Neuronal stem cell (in vitro differentiated cells): ENCODE results near the gene SHROOM4.

Experiments used
- DNase-seq: peaks from one replicate; pipeline ENCODE4 v3.0.0-alpha.2; 2013; ENCODE audit warnings: low spot score
- H2AFZ ChIP-seq: one replicate; pipeline ENCODE4 v1.6.1; 2013; ENCODE audit warnings: mild to moderate bottlenecking, low read length, inconsistent platforms
- H2AK5ac ChIP-seq: 2 replicates; pipeline ENCODE4 v1.6.1; 2013; ENCODE audit warnings: low read depth, mild to moderate bottlenecking, inconsistent platforms, low read length, moderate library complexity, mixed read lengths
- H2BK120ac ChIP-seq: 2 replicates; pipeline ENCODE4 v1.6.1; 2013; ENCODE audit warnings: low read depth, mild to moderate bottlenecking, inconsistent platforms, low read length, moderate library complexity, mixed read lengths
- H2BK12ac ChIP-seq: one replicate; pipeline ENCODE4 v1.6.1; 2013; ENCODE audit warnings: low read length, inconsistent platforms
- H2BK15ac ChIP-seq: 2 replicates; pipeline ENCODE4 v1.6.1; 2013; ENCODE audit warnings: mild to moderate bottlenecking, low read length, inconsistent platforms, mixed read lengths
- H2BK5ac ChIP-seq: one replicate; pipeline ENCODE4 v1.6.1; 2013; ENCODE audit warnings: inconsistent platforms, mild to moderate bottlenecking, low read length, moderate library complexity
- H3K14ac ChIP-seq: one replicate; pipeline ENCODE4 v1.6.1; 2013; ENCODE audit warnings: low read length, inconsistent platforms
- H3K18ac ChIP-seq: 2 replicates; pipeline ENCODE4 v1.6.1; 2013; ENCODE audit warnings: low read length, inconsistent platforms
- H3K23ac ChIP-seq: 2 replicates; pipeline ENCODE4 v1.6.1; 2013; ENCODE audit warnings: low read depth, mild to moderate bottlenecking, mixed read lengths, low read length, inconsistent platforms; ENCODE audit not compliant: poor library complexity
- H3K27ac ChIP-seq: replicated peaks from 3 replicates; pipeline ENCODE4 v1.5.1; 2013; ENCODE audit warnings: low read length, inconsistent platforms
- H3K27me3 ChIP-seq, 3 experiments: 2 replicates each; pipeline ENCODE4 v1.6.1; 2013; ENCODE audit warnings: low read length in 3 of 3, mild to moderate bottlenecking in 2 of 3, inconsistent platforms in 1 of 3, low read depth in 1 of 3, mixed read lengths in 1 of 3, moderate library complexity in 1 of 3; ENCODE audit not compliant: control insufficient read depth in 3 of 3, insufficient read depth in 3 of 3
- H3K36me3 ChIP-seq, 2 donors: replicated peaks in 1 of 2; 2 replicates each; pipeline ENCODE4 v1.6.1; 2013; ENCODE audit warnings: low read length in 2 of 2; ENCODE audit not compliant: control insufficient read depth in 2 of 2, insufficient read depth in 2 of 2
- H3K4ac ChIP-seq: 2 replicates; pipeline ENCODE4 v1.6.1; 2013; ENCODE audit warnings: inconsistent platforms, mild to moderate bottlenecking, low read length, moderate library complexity
- H3K4me1 ChIP-seq, 2 donors: 1 replicate in 1 of 2; 2 replicates in 1 of 2; pipeline ENCODE4 v1.6.1; 2013; ENCODE audit warnings: low read length in 2 of 2, low read depth in 1 of 2; ENCODE audit not compliant: control insufficient read depth in 2 of 2, insufficient read depth in 1 of 2
- H3K4me2 ChIP-seq: one replicate; pipeline ENCODE4 v1.6.1; 2013; ENCODE audit warnings: mild to moderate bottlenecking, low read length, inconsistent platforms; ENCODE audit not compliant: insufficient read depth, poor library complexity, severe bottlenecking
- H3K4me3 ChIP-seq, 2 donors: 2 replicates each; pipeline ENCODE4 v1.5.1; 2013; ENCODE audit warnings: low read length in 2 of 2, mild to moderate bottlenecking in 2 of 2, inconsistent platforms in 1 of 2, moderate library complexity in 1 of 2
- H3K79me1 ChIP-seq: one replicate; pipeline ENCODE4 v1.6.1; 2013; ENCODE audit warnings: low read depth, mild to moderate bottlenecking, inconsistent platforms, low read length, moderate library complexity
- H3K9ac ChIP-seq: one replicate; pipeline ENCODE4 v1.6.1; 2013; ENCODE audit warnings: mild to moderate bottlenecking, low read depth, low read length, inconsistent platforms; ENCODE audit not compliant: poor library complexity
- H3K9me3 ChIP-seq, 2 donors: replicated peaks in 1 of 2; 2 replicates each; pipeline versions ENCODE3 to v1.6.1; 2013; ENCODE audit warnings: low read length in 2 of 2, mild to moderate bottlenecking in 2 of 2, inconsistent platforms in 1 of 2, low read depth in 1 of 2, mixed read lengths in 1 of 2, moderate library complexity in 1 of 2; ENCODE audit not compliant: control insufficient read depth in 2 of 2, insufficient read depth in 1 of 2
- H4K8ac ChIP-seq: one replicate; pipeline ENCODE4 v1.6.1; 2013; ENCODE audit warnings: low read depth, mild to moderate bottlenecking, inconsistent platforms, low read length, moderate library complexity
- H4K91ac ChIP-seq: one replicate; pipeline ENCODE4 v1.6.1; 2013; ENCODE audit warnings: low read length, low read depth, mild to moderate bottlenecking, inconsistent platforms; ENCODE audit not compliant: poor library complexity
- WGBS, 2 donors: extraction: QIAGEN DNeasy Blood & Tissue Kit; methylation state at CpG; one replicate each; pipeline ENCODE4 v1.1.7; 2013; ENCODE audit warnings: missing lambda C conversion rate in 2 of 2, mixed read lengths in 1 of 2; ENCODE audit not compliant: insufficient read length in 2 of 2, insufficient replicate concordance in 1 of 2; ENCODE audit errors: extremely low coverage in 2 of 2; 5-methylcytosine and 5-hydroxymethylcytosine counted together

SHROOM4 gene

DNA sequence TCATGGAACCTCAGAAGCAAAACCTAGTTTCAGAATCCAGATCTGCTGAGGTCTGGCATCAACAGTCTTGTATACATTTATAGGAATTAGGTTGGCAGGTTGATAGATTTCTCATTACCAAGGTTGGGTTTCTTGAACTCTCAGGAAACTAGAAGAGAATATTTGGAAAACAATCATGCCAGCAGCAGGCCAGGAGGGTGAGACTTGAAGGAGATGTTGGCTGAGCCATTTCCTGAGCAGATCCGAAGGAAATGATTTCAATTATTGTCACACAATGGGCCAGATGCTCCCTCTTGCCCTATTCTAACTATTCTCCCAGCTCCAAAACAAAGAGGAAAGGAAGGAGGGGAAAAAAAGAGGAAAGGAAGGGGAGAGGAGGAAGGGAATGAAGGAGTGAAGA is 45.2 kb downstream of the SHROOM4 start:
- Histone ChIP-seq H4K91ac (no peak overlapping the region), H3K27ac (no peak overlapping the region), H3K18ac (no peak overlapping the region), H2BK5ac (no peak overlapping the region), H3K79me1 (no peaks in the 10 kb centered on the region), H3K4me1 (no peaks in the 10 kb centered on the region), H3K14ac (no peak overlapping the region), H3K9ac (no peak overlapping the region), H3K27me3 (no peaks in the 10 kb centered on the region), H2AK5ac (no peak overlapping the region), H3K9me3 (no peaks in the 10 kb centered on the region), H3K36me3 (no peaks in the 10 kb centered on the region), H4K8ac (no peak overlapping the region), H3K4me2 (no peak overlapping the region), H2AFZ (no peak overlapping the region), H3K23ac (no peak overlapping the region), H3K4me3 (no peak overlapping the region), H2BK120ac (no peak overlapping the region), H2BK15ac (no peak overlapping the region), H2BK12ac (no peak overlapping the region), H3K4ac (no peak overlapping the region)
- WGBS, 2 donors = no CpG with 5 or more reads among the region's 1 CpG
- DNase-seq = no peak

DNA sequence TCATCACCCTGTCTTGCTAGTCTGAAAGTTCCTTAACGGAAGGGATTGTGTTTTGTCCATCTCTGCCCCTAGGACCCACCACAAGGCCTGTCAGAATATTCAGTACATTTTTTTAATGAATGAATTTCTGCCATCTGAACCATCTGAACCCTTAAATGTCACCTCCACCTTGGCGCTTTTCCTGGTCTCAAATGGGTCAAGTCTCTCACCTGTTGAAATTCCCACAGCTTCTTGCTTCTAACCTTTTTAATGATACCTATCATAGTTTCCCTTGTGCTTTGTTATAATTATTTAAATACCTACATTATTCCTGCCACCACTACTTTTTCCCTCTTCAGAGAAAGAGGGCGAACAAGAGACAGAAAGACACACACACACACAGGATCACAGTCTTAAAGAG is 48.0 kb downstream of the SHROOM4 start:
- H3K4me2 ChIP-seq = no peak overlapping the region
- no peak overlapping the region for H4K91ac ChIP-seq
- no peak overlapping the region for H3K9ac ChIP-seq
- H2BK12ac ChIP-seq = no peak overlapping the region
- no peak overlapping the region for H3K4ac ChIP-seq
- no peak overlapping the region for H3K4me3 ChIP-seq
- no peak for DNase-seq
- H3K23ac ChIP-seq = no peak overlapping the region
- H3K14ac ChIP-seq = no peak overlapping the region
- no peaks in the 10 kb centered on the region for H3K36me3 ChIP-seq
- H4K8ac ChIP-seq = no peak overlapping the region
- H2AFZ ChIP-seq = no peak overlapping the region
- WGBS, 2 donors = no CpG with 5 or more reads among the region's 3 CpGs
- H2BK15ac ChIP-seq = no peak overlapping the region
- H3K27me3 ChIP-seq = no peaks in the 10 kb centered on the region
- H3K4me1 ChIP-seq = no peaks in the 10 kb centered on the region
- no peak overlapping the region for H2AK5ac ChIP-seq
- H3K27ac ChIP-seq = no peak overlapping the region
- H3K18ac ChIP-seq = no peak overlapping the region
- H2BK120ac ChIP-seq = no peak overlapping the region
- H3K79me1 ChIP-seq = no peaks in the 10 kb centered on the region
- no peaks in the 10 kb centered on the region for H3K9me3 ChIP-seq
- H2BK5ac ChIP-seq = no peak overlapping the region

DNA sequence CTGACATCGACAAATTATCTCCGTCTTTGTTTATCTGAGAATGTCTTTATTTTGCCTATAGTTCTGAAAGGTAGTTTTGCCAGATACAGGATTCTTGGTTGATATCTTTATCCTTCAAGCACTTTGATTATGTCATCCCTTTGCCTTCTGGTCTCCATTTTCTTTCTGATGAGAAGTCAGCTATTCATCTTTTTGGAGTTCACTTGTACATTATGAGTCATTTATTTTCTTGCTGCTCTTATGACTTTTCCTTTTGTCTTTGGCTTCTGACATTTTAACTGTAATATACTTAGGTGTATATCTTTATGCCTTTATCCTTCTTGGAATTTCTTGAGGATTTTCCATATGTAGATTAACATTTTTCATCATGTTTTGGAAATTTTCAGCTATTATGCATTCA is 51.4 kb downstream of the SHROOM4 start:
- H2BK15ac ChIP-seq = no peak overlapping the region
- H2BK5ac ChIP-seq = no peak overlapping the region
- no peak overlapping the region for H3K4me3 ChIP-seq
- no peak overlapping the region for H3K4ac ChIP-seq
- H2AK5ac ChIP-seq = no peak overlapping the region
- WGBS, 2 donors = no CpG with 5 or more reads among the region's 2 CpGs
- no peak for DNase-seq
- no peak overlapping the region for H2BK12ac ChIP-seq
- no peak overlapping the region for H3K4me2 ChIP-seq
- H3K27ac ChIP-seq = no peak overlapping the region
- H2BK120ac ChIP-seq = no peak overlapping the region
- H2AFZ ChIP-seq = no peak overlapping the region
- H3K14ac ChIP-seq = no peak overlapping the region
- no peak overlapping the region for H4K91ac ChIP-seq
- H3K36me3 ChIP-seq = no peaks in the 10 kb centered on the region
- H3K27me3 ChIP-seq = no peaks in the 10 kb centered on the region
- no peak overlapping the region for H4K8ac ChIP-seq
- no peak overlapping the region for H3K9ac ChIP-seq
- no peak overlapping the region for H3K18ac ChIP-seq
- H3K79me1 ChIP-seq = no peaks in the 10 kb centered on the region
- H3K9me3 ChIP-seq = no peaks in the 10 kb centered on the region
- H3K4me1 ChIP-seq = no peaks in the 10 kb centered on the region
- no peak overlapping the region for H3K23ac ChIP-seq

DNA sequence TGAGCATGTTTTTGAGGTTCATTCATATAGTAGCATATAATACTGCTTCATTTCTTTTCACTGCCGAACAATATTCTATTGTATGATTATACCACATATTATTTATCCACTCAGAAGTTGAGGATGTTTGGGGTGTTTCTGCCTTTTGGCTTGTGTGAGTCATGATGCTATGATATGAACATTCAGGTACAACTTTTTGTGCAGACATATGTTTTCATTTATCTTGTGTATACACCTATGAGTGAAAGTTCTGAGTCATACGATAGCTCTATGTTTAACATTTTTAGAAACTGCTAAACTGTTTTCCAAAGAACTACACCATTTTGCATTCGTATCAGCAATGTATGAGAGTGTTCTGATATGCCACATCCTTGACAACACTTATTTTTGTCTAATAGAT is 57.7 kb downstream of the SHROOM4 start:
- Histone ChIP-seq H4K8ac (no peak overlapping the region), H2BK5ac (no peak overlapping the region), H3K23ac (no peak overlapping the region), H3K4me3 (no peak overlapping the region), H3K36me3 (no peaks in the 10 kb centered on the region), H3K27ac (no peak overlapping the region), H2AK5ac (no peak overlapping the region), H3K9ac (no peak overlapping the region), H4K91ac (no peak overlapping the region), H3K4me1 (no peaks in the 10 kb centered on the region), H3K4me2 (no peak overlapping the region), H3K14ac (no peak overlapping the region), H2BK12ac (no peak overlapping the region), H2BK120ac (no peak overlapping the region), H2BK15ac (no peak overlapping the region), H2AFZ (no peak overlapping the region), H3K4ac (no peak overlapping the region), H3K27me3 (no peaks in the 10 kb centered on the region), H3K18ac (no peak overlapping the region), H3K9me3 (no peaks in the 10 kb centered on the region), H3K79me1 (no peaks in the 10 kb centered on the region)
- WGBS, 2 donors = no CpG with 5 or more reads among the region's 3 CpGs
- no peak for DNase-seq
